ENCODE data around the gene SHH. TPM values are rescaled to one million over a fixed set of nuclear protein-coding genes. Genes with fewer than 3 reads are reported as not detected.

SHH gene
- polyA plus RNA-seq, 3 donors: not detected

DNA sequence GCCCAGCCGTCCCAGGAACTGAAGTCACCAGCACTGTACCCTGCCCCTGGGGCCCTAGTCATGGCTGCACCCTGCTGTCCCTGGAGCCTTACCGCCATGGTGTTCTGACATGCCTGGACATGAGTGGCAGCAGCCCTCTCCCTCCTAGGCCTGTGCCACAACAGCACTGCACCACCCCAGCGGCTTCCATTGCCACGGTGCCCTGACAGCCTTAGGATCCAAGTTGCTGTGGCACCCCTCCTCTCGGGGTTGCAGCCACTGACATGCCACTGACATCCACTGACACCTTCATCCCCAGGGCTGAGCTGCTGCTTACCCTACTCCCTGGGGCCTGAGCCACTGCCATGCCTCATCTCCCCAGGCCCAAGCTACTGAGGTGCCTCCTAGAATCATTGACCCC lies 39.6 kb upstream of the SHH start:
- H3K4me2 ChIP-seq (replicated peaks; ENCODE audit: extremely low read depth, low read length, poor library complexity, severe bottlenecking): no peak overlapping the region
- Mint-ChIP-seq H3K36me3 (no peaks in the 10 kb centered on the region), H3K4me1 (no peaks in the 10 kb centered on the region), H3K27me3 (ENCODE audit: low read depth in 3 of 3) (peaks cover 2 to 8% (median 6%) of the 10 kb centered on the region in 3 donors), H3K4me3 (no peak overlapping the region), H3K27ac (no peak overlapping the region), H3K9me3 (peaks cover 0 to 3% (median 2%) of the 10 kb centered on the region in 7 donors)
- no peaks in the 10 kb centered on the region for H3K9me3 ChIP-seq (replicated peaks in 1 of 2; ENCODE audit: control insufficient read depth in 1 of 2, insufficient read depth in 1 of 2, low read length in 2 of 2)
- H4K20me1 ChIP-seq (ENCODE audit: insufficient read depth, low read length): no peaks in the 10 kb centered on the region
- no peak overlapping the region for H2AFZ ChIP-seq (ENCODE audit: insufficient read depth, low read depth, low read length, poor library complexity, severe bottlenecking)
- no peak for DNase-seq
- no peak overlapping the region for H3K4me3 ChIP-seq (replicated peaks in 1 of 3; ENCODE audit: low read depth in 2 of 3, low read length in 3 of 3)
- no peaks in the 10 kb centered on the region for H3K27me3 ChIP-seq (ENCODE audit: control insufficient read depth in 2 of 2, insufficient read depth in 2 of 2, low read length in 2 of 2)
- H3K36me3 ChIP-seq (replicated peaks in 1 of 2; ENCODE audit: control insufficient read depth in 1 of 2, insufficient read depth in 2 of 2, low read length in 2 of 2): no peaks in the 10 kb centered on the region
- H3K79me2 ChIP-seq (ENCODE audit: insufficient read depth, low read length): no peaks in the 10 kb centered on the region
- intact Hi-C loops (cut with micrococcal nuclease): no loop called here
- H3K27ac ChIP-seq (ENCODE audit: low read depth in 1 of 2, low read length in 2 of 2): no peak overlapping the region
- no peaks in the 10 kb centered on the region for H3K4me1 ChIP-seq (ENCODE audit: control insufficient read depth in 1 of 2, insufficient read depth in 2 of 2, low read length in 2 of 2)
- no peak overlapping the region for H3K9ac ChIP-seq (ENCODE audit: insufficient read depth, low read length, poor library complexity, severe bottlenecking)
- WGBS (ENCODE audit: insufficient coverage): 88% methylated on average over 5 of the region's 5 CpGs
- TF ChIP-seq, protein P1, sequence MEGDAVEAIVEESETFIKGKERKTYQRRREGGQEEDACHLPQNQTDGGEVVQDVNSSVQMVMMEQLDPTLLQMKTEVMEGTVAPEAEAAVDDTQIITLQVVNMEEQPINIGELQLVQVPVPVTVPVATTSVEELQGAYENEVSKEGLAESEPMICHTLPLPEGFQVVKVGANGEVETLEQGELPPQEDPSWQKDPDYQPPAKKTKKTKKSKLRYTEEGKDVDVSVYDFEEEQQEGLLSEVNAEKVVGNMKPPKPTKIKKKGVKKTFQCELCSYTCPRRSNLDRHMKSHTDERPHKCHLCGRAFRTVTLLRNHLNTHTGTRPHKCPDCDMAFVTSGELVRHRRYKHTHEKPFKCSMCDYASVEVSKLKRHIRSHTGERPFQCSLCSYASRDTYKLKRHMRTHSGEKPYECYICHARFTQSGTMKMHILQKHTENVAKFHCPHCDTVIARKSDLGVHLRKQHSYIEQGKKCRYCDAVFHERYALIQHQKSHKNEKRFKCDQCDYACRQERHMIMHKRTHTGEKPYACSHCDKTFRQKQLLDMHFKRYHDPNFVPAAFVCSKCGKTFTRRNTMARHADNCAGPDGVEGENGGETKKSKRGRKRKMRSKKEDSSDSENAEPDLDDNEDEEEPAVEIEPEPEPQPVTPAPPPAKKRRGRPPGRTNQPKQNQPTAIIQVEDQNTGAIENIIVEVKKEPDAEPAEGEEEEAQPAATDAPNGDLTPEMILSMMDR (IDR thresholded peaks at IDR 0.05): no peak

DNA sequence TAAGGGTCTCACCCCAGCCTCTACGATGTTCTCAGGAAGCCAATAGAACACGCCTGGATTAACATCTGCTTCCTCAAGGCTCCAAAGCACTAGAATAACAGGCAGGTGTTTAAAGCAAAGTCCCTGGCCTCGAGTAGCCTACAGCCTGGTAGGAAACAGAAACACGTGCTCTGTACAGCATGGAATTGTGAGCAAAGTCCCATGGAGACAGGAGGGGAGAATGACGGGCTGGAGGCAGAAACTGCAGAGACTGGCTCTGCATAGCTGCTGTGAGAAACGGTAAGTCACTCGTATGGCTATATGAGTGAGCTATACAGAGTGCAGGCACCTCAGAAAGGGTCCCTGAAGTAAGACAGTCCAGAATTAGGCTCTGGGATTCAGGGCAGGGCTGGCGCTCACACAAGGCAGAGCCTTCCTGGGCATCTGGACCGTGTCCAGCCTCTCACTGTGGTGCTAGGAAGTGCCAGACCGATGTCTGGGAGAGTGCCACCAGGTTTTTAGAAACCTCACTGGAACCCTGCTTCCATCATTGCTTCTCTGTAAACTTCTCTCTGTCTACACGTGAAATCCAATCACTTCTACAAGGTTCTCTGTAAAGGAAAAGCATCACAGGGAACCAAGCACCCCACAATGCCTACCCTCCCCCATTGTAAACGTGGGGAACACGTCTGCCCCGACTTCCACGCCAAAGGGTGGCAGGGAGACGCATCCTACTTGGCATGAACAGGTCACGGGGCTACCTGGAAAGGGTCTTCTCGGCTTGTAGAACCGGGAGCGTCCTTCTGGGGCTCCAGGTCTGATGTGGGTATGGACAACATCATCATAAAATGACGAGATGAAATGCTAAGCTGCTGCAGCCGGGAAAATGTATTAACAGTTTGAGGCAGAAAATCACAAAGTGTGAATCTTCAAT lies 38.8 kb upstream of the SHH start:
- Mint-ChIP-seq H3K27me3 (ENCODE audit: low read depth in 3 of 3) (peaks cover 2 to 8% (median 6%) of the 10 kb centered on the region in 3 donors), H3K27ac (no peak overlapping the region), H3K4me3 (no peak overlapping the region), H3K36me3 (no peaks in the 10 kb centered on the region), H3K4me1 (no peaks in the 10 kb centered on the region), H3K9me3 (peaks cover 0 to 3% (median 2%) of the 10 kb centered on the region in 7 donors)
- Histone ChIP-seq H3K9ac (ENCODE audit: insufficient read depth, low read length, poor library complexity, severe bottlenecking) (no peak overlapping the region), H3K79me2 (ENCODE audit: insufficient read depth, low read length) (no peaks in the 10 kb centered on the region), H2AFZ (ENCODE audit: insufficient read depth, low read depth, low read length, poor library complexity, severe bottlenecking) (no peak overlapping the region), H3K27me3 (ENCODE audit: control insufficient read depth in 2 of 2, insufficient read depth in 2 of 2, low read length in 2 of 2) (no peaks in the 10 kb centered on the region), H3K27ac (ENCODE audit: low read depth in 1 of 2, low read length in 2 of 2) (no peak overlapping the region), H3K4me3 (replicated peaks in 1 of 3; ENCODE audit: low read depth in 2 of 3, low read length in 3 of 3) (no peak overlapping the region), H3K4me1 (ENCODE audit: control insufficient read depth in 1 of 2, insufficient read depth in 2 of 2, low read length in 2 of 2) (no peaks in the 10 kb centered on the region), H4K20me1 (ENCODE audit: insufficient read depth, low read length) (no peaks in the 10 kb centered on the region), H3K4me2 (replicated peaks; ENCODE audit: extremely low read depth, low read length, poor library complexity, severe bottlenecking) (no peak overlapping the region), H3K36me3 (replicated peaks in 1 of 2; ENCODE audit: control insufficient read depth in 1 of 2, insufficient read depth in 2 of 2, low read length in 2 of 2) (no peaks in the 10 kb centered on the region), H3K9me3 (replicated peaks in 1 of 2; ENCODE audit: control insufficient read depth in 1 of 2, insufficient read depth in 1 of 2, low read length in 2 of 2) (no peaks in the 10 kb centered on the region)
- DNase-seq: no peak
- intact Hi-C loops (cut with micrococcal nuclease): no loop called here
- TF ChIP-seq, protein P1 (IDR thresholded peaks at IDR 0.05): no peak
- WGBS (ENCODE audit: insufficient coverage): 73% methylated on average over 13 of the region's 22 CpGs
